CD4-positive, alpha-beta T cell treated with Interleukin-10 for 1 hour (primary cell): ENCODE results near the gene KRTAP5-2.
"Not testable (repeated sequence)": the region's sequence is repeated elsewhere in the genome, so short reads cannot be mapped to it uniquely, and the experiment has no call there.

Experiments used
- DNase-seq: peaks from one replicate; pipeline ENCODE4 v3.0.0-alpha.2; 2020

Gene KRTAP5-2, protein sequence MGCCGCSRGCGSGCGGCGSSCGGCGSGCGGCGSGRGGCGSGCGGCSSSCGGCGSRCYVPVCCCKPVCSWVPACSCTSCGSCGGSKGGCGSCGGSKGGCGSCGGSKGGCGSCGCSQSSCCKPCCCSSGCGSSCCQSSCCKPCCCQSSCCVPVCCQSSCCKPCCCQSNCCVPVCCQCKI

DNA sequence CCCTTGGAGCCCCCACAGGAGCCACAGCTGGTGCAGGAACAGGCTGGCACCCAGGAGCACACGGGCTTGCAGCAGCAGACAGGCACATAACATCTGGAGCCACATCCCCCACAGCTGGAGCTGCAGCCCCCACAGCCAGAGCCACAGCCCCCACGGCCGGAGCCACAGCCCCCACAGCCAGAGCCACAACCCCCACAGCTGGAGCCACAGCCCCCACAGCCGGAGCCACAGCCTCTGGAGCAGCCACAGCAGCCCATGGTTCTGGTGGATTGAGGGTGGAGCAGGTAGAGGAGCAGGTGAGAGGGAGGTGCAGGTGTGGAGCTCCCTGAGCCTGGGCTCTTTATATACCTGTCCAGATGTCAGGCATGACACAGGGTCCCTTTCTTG, at the start of gene KRTAP5-2:
Gene KRTAP5-2 (minus strand): TSS at position 301 of the 387 bp plus-strand sequence. CDS start 44 bp downstream, at position 257.
- DNase-seq, result no peak

GRCh38 chr11:1646540-1646939, 48.4 kb upstream of the KRTAP5-2 start:
- DNase-seq, result not testable (repeated sequence)

- no peak for DNase-seq
These were observed 47.3 kb upstream of the KRTAP5-2 start for GRCh38 chr11:1645357-1645821.

DNA sequence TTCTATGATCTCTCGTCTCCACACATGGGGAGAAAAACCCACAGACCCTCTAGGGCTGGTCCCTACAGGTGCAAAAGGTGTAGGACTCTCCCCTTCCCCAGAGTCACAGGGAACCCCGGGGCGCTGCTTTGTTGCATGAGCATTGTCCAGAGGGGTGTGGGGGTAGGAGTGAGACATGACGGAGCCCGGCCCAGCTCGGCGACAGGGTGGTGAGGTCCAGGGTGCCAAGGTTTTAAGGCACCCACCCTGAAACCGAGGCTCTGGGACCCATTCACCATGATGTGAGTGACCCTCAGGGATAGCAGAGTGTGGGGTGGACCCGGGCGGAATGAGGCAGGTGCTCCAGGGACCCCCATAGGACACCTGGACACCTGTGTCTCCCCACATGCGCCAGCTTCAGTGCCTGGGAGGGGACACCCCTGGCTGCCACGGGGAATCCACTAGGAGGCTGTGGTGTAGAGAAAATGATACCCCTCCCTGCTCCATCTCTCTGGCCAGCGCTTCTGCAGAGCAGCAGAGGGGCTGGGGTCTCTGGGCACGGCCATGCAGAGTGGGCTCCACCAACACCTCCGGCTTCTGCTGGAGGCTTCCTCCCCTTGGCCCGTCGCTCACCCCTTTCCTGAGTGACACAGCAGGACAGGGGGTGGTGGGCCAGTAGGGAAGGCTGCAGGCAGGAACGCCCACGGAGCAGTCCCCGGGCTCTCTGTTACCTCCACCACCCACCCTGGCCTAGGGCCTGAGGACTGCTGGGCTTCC, 46.7 kb upstream of the KRTAP5-2 start:
- DNase-seq, result no peak

GRCh38 chr11:1643146-1643690, 45.1 kb upstream of the KRTAP5-2 start:
- no peak for DNase-seq

- DNase-seq, result no peak
These were observed 44.4 kb upstream of the KRTAP5-2 start for GRCh38 chr11:1642288-1643145.

- no peak for DNase-seq
These were observed 43.0 kb upstream of the KRTAP5-2 start for GRCh38 chr11:1641096-1641495.

DNA sequence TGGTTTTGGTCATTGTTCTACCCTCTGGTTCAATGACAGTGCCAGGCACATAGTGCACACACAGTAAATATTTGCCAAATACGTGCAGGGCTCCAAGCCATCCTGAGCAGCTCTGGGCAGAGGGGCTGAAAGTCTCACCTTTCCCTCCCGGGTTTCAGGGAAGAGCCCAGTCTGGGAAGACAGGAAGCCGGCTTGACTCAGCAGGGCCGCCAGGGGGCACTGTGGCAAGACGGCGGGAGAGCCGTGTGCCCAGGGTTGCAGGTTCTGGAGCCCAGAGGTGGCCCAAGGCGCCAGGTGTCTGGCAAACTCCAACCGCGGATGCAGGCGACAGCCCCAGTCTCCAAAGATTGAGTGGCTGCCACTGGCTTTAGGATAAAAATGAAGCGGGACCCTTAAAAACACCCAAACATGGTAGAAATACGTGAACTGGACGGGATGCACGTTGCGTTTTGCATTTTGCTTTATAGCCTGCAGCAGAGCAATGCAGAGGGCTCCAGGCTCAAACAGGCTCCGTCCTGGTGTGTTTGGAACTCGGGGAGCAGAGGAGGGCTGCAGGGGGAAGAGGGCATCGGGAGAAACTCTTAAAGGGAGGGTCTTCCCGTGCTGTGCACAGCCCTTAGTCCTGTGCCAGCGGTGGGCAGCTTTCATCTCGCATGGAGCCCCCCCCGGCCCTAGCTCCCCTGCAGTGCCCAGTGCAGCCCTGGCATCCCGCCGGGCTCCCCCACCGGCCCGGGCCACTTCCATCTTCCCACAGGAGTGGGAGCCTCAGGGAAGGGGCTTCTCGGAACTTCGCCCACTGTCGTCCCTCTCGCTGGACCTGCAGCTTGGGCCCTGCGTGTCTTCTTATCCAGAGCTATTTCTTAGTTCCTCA, 42.2 kb upstream of the KRTAP5-2 start:
- DNase-seq, result peak; percentile 11

DNA sequence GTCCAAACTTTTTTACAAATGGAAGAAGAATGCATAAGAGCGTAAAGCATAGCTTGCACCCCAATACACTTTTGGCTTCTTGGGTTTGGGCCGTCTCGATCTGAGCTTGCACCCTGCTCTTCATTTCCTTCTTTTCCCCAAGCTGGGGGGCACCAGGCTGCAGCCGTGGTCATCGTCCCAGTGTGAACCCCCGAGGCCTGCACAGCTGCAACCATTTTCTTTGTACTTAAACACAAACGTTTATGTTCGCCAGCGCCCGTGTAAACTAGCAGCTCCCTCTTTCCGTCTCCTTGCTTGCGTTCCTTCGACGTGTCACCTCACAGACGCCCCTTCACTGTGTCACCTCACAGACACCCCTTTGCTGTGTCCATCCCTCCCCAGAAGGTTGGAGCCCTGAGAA, 41.6 kb upstream of the KRTAP5-2 start:
- no peak for DNase-seq

GRCh38 chr11:1639102-1639620, 41.1 kb upstream of the KRTAP5-2 start:
- no peak for DNase-seq

GRCh38 chr11:1638344-1638743, 40.2 kb upstream of the KRTAP5-2 start:
- no peak for DNase-seq

DNA sequence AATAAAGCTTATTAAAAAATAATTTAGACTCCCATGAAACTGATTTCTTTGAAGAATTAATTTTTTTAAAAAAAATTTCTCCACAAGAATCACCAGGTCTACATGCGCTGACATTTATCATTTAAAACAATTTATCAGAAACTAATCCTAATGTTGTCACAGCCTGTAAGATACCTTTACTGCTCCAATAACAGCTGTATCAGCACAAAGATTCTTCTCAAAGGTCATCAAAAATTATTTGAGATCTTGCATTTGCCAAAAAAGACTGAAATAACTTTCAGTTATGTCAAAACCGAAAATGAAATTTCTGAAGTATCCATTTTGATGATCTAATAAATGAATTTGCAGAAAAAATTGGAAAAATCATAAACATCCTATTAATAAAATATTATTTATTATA, 39.5 kb upstream of the KRTAP5-2 start:
- DNase-seq, result no peak

DNA sequence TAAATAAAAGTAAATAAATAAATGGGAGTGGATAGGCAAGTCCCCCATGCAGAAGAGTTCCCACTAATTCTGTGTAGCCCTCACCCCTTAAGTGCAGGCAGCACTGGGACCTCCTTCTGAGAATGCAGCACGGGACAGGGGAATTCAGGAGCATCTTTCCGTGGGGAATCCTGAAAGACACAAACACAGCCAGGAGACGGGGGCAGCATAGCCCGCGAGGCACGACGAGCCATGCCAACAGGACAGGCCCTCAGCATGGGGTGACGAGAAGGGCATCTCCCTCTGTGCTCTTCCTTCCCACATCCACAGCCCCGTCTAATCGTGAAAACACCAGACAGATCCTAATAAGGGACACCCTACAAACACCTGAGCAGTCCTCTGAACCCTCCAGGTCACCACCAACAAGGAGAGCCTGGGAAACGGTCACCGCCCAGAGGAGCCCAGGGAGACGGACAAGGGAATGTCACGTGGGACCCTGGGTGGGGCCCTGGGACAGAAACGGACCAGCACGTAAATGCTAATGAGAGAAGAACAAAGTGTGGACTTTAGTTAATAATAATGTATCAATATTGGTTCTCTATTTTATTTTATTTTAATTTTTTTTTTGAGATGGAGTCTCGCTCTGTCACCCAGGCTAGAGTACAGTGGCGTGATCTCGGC, 38.3 kb upstream of the KRTAP5-2 start:
- no peak for DNase-seq

DNA sequence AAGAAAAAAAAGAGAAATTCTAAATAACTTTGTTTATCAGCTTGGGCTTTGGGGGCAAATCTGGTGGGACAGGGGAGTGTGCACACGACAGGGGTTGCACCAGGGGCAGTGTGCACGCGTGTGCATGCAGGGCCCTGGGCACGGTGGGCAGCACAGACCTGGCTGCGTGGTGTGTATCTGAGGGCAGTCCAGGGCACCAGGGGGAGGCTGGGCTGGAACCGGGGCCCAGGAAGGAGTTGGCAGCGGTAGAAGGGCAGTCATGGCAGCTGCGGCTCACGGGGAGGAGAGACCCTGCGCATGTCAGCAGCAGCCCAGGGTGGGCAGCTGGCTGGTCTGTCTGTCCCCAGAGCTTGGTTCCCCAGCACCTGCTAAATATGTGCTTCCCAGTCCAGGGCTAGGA, 35.8 kb upstream of the KRTAP5-2 start:
- DNase-seq, result no peak

DNA sequence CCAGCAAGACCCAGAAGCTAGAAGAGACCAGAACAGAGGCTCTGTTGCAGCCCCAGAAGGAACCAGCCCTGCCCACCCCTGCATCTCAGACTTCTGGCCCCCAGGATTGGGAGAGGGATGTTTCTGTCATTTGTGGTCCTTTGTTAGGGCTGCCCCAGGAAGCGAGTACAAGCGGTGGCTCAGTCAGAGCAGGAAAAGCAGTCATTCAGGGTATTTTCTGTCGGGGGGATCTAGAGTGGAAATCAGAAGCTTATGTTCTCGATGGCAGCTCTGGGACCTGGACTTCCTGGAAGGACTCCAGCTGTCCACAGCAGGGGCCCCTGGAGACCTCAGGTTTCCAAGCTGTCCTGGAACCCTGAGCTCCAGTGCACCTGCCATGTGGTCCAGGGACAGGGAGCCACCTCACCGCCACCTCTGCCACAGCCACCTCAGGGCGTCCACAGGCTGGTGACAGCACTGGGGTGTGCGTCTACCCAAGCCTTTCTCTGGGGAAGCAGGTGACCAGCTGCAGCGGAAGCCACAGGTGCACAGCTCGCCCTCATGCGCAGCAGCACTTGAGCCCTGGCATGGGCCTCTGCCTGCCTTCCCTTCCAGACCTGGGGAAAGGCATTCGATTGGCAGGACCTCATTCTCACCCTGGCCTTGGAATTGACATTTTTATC, 34.1 kb upstream of the KRTAP5-2 start:
- no peak for DNase-seq

DNA sequence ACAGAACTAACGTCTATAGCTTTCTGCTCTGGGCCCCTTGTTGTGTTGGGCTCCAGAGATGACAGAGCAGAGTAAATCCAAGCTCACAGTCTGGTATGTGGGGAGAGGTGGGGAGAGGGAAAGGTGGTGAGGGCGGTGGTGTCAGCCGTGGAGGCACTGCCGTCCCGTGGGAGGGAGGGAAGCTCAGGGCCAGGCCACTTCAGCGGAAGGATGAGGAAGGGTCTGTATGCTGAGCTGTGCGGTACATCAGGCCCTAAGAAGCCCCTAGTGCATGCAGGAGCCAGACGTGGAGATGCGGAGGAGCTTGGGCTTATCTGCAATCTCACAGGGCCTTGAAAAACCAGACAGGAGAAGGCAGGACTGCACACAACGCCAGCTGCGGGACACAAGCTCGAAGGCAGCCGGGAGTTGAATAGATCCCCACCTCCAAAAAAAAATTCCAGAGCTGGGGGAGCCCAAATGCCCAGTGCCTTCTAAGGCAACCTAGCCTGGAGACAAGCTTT, 33.0 kb upstream of the KRTAP5-2 start:
- DNase-seq, result no peak

- DNase-seq, result no peak
These were observed 32.2 kb upstream of the KRTAP5-2 start for GRCh38 chr11:1630271-1630670.

DNA sequence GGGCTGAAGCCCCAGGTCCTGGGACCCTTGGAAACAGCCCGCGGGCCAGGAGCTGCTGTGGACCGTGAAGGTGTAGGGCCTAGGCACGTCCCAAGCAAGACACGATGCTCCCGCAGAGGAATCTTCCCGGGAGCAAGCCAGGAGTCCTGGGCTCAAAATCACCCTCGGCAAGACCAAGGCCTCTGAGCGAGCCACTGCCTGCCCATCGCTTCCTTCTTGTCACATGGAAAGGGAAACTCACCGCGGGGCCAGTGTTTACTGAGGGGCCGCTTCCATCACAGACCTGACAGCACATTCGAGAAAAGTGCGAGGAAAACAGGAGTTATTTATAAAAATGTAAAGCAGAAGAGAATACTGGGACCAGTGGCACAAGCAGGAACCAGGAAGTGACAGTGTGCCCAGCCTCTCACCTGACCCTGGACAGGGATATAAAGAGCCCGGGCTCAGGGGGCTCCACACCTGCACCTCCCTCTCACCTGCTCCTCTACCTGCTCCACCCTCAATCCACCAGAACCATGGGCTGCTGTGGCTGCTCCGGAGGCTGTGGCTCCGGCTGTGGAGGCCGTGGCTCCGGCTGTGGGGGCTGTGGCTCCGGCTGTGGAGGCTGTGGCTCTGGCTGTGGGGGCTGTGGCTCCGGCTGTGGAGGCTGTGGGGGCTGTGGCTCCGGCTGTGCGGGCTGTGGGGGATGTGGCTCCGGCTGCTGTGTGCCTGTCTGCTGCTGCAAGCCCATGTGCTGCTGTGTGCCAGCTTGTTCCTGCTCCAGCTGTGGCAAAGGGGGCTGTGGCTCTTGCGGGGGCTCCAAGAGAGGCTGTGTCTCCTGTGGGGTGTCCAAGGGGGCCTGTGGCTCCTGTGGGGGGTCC, 31.5 kb upstream of the KRTAP5-2 start, which contains the start of gene KRTAP5-5:
Gene KRTAP5-5 (plus strand): TSS at position 450 of the 860 bp plus-strand sequence. CDS start 66 bp downstream, at position 516.
- DNase-seq, result no peak

- peak; percentile 69 for DNase-seq
These were observed 30.6 kb upstream of the KRTAP5-2 start for GRCh38 chr11:1628506-1629325.
